ENCODE measurements around the gene BCR.

The BCR gene

DNA sequence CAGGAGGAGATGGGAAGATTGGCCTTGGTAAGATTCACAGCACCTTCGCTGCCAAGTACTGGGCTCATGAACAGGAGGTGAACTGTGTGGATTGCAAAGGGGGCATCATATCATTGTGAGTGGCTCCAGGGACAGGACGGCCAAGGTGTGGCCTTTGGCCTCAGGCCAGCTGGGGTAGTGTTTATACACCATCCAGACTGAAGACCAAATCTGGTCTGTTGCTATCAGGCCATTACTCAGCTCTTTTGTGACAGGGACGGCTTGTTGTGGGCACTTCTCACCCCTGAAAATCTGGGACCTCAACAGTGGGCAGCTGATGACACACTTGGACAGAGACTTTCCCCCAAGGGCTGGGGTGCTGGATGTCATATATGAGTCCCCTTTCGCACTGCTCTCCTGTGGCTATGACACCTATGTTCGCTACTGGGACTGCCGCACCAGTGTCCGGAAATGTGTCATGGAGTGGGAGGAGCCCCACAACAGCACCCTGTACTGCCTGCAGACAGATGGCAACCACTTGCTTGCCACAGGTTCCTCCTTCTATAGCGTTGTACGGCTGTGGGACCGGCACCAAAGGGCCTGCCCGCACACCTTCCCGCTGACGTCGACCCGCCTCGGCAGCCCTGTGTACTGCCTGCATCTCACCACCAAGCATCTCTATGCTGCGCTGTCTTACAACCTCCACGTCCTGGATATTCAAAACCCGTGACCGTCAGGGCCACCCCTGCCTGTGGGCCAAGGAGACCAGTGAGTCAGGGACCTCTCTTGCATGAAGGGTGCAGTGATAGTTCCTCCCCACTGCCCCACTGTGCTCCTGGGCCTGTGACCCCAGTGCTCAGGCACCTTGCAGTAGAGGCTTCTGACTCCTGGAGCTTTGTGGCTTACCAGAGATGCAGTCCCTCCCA, 83.6 kb downstream of the BCR start:
- DNase-seq: peak; percentile 80

DNA sequence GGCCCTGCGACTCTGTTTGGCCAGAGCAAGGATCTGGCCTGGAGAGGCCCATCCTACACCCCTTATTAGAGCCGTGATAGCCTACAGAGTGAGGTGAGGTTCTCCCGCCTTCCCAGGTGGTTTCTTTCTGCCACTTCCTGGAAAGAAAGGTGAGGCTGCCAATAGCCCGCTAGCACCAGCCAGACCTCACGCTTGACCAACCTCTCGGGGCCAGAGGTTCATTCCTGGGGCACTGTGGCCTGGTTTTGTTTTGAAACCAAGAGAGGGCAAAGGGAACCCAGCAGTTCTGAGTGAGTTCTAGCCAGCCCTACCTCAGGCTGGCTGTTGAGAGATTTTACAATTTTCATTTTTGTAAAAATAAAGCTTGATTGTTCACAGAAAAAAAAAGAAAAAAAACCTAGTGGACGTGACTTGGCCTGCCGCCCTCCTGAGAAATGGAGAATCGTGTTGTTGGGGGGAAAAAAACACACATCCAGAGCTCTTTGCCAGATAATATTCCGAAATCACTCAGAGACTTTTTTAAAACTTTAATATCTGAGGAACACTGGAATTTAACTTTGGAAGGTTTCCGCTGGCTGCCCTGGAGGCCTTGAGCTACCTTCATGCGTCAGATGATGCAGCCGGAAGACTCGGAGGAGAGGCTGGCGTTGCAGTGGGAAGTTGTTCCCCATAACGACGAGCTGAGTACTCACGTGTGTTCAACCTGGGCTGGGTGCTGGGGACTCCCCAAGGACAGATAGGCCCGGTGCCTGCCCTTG, 84.5 kb downstream of the BCR start:
- DNase-seq: no peak

DNA sequence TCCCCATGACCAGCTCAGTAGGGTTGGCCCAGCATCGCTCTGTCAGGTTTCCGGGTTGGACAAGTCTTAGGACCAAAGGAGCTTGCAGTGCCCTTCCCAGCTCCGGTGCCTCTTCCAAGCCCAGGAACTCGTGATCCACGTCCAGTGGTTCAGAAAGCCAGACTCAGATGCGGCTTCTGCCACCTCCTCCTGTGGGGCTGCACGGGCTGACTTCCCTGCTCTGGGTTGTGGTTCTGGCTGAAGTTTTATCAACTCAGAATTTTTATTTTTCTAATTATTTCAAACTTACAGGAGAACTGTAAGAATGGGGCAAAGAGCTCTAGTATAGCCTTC, 85.0 kb downstream of the BCR start:
- no peak for DNase-seq

DNA sequence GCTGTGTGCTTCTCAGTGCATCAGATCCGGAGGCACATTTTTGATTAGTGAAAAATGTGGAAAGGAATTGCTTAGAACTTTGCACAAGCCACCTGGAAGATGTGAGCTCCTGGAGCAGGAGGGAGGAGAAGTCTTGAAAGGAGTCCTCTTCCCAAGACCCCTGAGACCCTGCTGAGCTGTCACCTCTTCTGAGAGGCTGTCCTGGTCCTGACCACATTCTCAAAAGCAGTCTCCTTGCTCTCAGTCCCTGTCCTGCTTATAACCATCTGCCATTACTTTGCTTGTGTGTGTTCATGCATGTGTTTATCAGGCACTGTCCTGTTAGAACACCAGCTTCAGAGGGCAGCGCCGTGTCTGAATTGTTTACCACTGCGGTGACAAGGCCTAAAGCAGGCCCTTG, 86.5 kb downstream of the BCR start:
- DNase-seq: no peak

DNA sequence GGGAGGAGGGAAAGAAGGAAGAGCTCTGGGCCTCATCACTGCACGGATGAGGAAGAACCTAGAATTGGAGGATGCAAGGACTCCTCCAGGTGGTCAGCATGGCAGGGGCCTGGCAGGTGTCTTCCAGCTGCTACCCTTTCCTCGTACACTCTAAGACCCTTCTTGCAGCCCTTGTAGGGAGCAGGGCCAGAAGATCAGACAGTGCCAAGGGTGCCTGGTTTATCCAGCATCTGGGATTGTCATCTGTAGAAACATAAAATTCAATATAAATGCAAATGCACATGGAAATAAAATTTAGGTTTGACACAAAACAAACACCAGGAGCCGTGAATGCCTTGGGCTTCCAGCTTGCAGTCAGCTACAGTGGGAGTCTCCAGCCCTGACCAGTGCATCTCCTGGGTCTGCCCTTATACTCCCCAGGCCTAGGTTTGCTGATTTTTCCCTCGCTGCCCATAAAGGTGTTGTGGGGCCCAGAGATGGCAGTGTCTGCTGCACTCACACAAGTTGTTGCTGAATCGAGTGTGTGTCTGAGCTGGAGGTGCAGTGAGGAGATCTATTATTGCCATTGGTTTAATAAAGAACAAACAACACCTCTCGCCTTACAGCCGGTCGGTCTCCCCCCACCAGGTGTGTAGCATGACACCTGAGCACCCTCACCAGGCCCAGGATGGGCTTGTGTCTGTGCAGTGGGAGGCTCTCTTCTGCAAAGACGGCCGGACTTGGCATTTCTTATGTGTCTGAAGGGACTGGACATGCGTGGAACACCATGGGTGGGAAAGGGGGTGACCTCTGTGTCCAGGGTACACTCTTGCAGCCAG, 87.1 kb downstream of the BCR start:
- no peak for DNase-seq

DNA sequence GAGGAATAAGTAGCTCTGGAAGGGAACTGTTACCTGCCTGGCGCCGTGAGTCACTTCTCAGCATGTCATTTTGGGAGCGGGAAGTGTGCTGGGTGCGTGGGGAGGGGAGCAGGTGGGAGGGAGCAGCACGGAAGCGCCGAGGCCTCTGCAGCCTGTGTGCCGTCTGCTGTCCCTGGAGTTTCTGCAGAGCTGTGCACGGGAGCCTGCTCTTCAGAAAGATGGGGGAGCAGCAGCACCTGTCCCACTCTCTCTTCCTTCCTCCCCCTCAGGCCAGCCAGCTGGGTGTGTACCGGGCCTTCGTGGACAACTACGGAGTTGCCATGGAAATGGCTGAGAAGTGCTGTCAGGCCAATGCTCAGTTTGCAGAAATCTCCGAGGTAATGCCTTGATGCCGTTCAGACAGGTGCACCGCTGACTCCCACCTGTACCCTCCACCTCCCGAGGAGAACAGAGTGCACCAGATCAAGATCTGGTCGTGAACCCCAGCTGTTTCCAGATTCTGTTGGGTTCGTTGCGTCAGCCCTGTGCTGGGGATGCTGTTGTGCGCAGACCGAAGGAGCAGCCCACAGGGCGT, 87.9 kb downstream of the BCR start:
- no peak for DNase-seq

DNA sequence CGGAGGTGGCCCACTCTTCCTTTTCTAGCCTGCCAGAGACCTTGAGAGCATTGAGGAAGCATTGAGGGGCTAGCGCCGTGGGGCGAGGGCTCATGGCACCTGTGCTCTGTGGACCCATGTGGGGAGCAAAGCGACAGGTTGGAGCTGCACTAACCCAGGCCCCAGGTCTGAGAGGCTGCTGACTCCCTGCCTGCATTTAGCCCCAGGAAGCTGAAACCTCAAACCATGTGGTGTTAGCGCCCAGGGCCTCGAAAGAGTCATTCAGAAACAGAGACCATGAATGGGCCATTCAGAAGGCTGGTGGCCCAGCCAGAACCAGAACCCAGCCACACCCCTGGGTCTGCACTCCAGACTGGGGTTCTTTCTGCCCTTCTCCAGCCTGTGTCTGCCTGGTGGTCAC, 88.6 kb downstream of the BCR start:
- no peak for DNase-seq

DNA sequence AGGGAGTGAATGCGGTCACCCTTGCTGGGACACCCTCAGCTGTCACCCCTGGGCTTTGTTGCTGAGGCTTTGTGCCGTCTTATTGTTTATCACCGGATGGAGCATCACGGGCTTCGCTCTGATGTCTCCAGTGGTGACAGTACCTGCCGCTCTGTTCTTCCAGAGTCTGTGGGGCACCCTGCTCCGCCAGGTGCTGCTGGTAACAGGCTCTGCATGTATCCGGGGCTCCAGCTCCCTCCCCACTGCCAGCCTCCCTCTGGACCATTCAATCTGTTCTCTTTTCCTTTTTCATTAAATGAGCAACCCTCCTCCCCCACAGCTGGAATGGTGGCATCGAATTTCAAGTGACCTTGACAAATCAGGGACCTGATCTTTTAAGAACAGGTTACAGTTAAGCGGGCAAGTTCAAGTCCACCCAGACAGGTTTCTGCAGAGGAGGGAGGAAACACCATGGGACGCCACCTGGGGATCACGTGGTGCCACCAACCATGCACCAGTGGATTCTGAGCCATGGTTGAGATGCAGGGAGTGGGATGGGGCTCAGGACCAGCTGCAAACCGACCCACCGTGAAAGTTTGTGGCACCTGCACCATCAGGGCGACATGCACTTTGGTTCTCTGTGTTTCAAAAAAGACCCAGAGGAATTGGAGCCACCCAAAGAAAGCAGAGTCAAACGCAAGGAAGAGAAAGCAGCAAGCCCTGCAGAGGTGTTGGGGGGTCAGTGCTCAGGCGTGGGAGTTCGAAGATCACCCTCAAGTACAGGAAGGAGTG, 89.3 kb downstream of the BCR start:
- no peak for DNase-seq

DNA sequence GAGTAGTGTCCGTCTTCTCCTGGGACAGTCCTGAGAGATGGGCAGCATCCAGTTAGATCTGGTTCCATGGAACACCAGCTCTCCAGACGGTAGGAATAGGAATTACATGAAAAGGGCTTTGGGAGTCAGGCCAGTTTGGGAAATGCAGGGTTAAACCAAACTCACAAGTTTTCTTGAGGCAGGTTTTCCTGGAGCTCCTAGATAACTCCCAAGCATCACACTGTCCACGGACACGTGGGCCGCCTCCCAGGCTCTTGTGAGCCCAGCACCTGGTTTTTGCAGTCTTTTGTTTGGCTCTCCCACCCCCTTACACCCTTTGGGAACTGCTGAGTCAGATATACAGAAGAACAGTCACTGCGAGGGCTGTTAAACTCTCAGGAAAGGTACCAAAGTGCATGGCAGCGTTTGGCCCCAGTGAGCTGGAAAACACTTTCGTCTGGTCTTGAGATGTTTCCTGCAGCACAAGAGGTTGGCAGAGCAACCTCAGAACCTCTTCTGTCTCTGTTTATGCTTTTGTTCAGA, 90.0 kb downstream of the BCR start:
- DNase-seq: no peak

DNA sequence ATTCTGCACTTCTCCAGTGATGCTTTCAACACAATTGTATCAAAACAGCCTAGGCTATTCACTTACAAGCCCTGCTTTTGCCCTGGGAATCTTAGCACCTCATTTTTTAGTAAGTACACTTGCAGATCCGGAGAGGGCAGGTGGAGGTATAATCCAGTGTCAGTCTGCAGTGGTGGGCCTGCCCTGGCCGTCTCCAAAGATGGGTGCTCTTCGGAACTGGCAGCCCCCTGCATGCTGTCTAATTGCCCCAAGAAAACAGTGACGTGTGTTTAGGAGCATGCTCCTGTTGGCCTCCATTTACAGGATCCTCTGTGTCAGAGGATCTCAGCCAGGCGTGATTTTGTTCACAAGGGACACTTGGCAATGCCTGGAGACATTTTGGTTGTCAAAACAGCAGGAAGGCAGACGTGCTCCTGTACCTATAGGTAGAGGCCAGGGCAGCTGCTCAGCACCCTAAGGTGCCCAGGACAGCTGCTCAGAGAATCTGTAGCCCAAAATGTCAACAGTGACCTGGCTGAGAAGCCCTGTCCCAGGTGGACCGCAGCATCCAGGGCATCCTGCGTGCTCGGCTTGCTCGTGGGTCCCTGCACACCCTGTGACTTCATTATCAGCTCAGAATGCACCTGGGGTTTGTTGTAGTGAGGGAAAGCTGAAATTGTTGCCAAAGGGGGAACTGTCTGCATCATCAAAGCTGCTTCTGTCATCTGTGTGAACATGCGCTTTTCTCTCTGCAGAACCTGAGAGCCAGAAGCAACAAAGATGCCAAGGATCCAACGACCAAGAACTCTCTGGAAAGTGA, 90.7 kb downstream of the BCR start:
- no peak for DNase-seq

DNA sequence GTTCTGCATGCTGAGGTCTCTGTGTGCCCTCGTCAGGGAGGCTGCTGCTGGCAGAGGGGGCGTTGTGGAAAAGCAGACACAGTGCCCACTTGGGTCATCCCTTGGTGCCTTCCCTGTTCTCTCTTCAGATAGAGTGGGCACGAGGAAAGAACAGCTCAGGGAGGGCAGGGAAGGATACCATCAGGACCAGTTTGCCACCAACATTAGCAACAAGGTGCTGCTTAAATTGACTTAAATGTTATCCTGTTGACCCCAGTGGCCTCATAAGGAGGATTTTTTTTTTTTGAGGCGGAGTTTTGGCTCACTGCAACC, 91.2 kb downstream of the BCR start:
- DNase-seq: no peak

DNA sequence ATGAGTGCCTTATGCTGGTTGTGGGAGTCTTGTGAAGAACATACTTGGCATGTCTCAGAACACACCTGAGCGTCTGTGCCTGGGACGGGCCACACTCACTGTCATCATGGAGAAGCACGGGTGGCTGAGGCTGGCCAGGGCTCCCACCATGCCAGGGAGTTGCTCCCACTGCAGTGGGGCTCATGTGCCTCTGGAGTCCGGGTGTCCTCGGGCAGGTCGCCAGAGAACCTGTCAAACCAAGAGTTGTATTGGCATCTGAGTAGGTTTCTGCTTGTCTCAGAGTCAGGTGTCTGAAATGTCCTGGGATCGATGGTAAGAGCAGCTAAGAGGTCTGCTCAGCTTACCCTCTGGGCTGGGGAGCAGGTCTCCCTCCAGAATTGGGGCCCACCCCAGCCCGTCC, 92.1 kb downstream of the BCR start:
- no peak for DNase-seq

DNA sequence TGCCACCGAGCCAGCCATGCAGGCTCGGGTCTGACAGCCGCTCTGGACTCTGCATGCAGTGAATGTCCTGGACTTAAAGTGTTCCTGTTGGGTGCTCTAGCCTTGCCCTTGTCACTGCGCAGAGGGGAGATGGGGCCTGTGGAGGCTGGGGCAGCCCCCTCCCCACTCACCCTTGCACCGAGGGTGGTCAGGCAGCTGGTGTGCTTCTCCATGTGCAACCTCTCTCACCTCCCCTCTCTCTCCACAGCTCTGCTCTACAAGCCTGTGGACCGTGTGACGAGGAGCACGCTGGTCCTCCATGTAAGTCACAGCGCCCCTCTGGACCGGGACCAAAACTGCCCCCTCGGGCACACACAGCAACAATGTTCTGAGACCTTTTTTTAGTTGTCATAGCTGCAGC, 92.5 kb downstream of the BCR start:
- no peak for DNase-seq

DNA sequence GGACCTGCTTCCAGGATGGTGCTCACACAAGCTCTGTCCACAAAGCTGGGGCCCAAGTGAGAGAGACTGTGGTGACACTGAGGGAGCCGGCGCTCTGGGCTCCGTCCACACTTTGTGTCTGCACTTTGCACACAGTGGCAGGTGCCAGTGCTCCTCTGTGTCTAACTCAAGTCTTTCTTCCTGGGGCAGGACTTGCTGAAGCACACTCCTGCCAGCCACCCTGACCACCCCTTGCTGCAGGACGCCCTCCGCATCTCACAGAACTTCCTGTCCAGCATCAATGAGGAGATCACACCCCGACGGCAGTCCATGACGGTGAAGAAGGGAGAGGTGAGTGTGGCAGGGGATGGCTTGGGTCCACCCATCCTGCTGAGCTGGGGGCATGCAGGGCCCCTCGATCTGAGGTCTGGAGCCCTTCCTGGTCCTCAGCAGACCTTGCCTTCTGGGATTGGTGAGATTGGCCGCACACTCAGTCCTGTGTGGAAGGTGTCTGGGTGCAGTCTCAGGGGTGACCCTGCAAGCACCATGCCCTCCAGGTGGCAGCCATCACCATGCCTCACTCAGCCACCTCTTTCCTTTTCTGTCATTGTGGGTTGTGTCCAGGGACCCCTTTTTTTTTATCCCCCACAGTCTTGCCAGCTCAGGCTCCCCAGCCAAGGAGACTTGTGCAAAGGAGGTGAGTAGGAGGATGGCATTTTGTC, 93.3 kb downstream of the BCR start:
- DNase-seq: no peak

DNA sequence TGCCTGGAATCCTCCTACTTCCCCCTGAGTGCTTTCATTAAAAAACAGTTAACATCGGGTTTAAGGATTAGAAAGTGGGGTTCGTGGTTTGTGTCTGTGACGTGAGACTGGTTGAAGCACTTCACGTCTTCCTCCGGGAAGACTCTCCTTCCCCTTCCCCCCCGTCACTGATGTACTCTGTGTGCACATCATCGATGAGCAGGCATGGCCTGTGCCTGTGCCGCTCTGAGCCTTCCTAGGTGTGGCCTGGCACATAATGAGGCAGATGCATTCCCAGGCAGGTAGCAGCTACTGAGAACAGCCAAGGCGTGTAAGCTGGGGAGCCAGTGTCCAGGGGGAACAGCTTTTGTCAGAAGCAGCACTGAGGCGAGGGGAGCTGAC, 93.8 kb downstream of the BCR start:
- DNase-seq: no peak

DNA sequence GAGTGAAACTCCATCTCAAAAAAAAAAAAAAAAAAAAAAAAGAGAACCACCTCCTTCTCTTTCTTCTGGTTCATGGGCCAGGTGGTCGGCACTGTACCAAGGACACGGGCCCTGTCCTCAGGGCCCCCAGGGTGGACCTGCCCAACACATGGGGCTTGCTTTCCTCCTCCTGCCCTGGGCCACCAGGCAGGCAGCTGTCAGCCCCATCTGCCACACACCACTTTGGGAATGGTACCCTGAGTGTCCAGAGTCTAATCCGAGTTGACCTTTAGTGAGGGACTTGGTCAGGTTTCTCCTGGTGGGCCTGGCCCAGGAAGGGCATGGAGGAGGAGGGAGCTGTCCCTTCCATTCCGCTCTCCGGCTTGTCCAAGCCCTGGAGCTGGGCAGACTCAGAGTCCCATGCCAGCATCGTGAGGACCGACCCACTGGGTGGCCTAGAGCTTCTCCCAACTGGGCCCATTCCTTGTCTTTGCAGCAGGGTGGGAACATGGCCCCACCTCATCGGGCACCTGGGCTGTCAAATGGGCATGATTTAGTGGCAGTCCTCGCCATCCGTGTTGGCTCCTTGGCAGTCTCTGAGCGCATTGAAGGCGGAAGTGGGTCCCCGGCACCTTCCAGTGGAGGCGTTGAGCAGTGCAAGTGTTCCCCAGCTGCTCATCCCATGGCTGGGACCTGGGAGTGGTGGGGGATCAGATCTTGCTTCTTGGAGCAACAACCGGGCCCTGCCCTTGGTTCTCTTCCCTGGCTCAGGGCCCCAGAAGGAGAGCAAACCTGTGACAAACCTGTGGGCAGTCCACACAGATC, 94.8 kb downstream of the BCR start:
- DNase-seq: no peak

DNA sequence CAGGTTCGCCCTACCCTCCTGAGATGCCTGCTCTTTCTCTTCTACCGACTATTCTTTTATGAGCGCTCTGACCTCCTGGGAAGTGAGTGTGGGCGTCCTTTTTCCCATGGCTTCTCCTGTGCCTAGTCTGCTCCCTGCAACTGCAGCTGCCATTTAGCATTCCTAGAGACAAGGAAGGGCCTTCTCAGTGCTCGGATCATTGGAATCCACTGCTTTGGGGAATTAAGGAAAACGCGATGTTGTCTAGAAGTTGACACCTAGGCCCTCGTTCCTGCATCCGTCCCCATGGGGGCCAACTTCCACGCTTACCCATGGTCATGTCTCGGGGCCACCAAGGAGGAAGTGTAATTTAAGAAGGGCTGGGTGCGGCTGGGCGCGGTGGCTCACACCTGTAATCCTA, 95.4 kb downstream of the BCR start:
- no peak for DNase-seq

DNA sequence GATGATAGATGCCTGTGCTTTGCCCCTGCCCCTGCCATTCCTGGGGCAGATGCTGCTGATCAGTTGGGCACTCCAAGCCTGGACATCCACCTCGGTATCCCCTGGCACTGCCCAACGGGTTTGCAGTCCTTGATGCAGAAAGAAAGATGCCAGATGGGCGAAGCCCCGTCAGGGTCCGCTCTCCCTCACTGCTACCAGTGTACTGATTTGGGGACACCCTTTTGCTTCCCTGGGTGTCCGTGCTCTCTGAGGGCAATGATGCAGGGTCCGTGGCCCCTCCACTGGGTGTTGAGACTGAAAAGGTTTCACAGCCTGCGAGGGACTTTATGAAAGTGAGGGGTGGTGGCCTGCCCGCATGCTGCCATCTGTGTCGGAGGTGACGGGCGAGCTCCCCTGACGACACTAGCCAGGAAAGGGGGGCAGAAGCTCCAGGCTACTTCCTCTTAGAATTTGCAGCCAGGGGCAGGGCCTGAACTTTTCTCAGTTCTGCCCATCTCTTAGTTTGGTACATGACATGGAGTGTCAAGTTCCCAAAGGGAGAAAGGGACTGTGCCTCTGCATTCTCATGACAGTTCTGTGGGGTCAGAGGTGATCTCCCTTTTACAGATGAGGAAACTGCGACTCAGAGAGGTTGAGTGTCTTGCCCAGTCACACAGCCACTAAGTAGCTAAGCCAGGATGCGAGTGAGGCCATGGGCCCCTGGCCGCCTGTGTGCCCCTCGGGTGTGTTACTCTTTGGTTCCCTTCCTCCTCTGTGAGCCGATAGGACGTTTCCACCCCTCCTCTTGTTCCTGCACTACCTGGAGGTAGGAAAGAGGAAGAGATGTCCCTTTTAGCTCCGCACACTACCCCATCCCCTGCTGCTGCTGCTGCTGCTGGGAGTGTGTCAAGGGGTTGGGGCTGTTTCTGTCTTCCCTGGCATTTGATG, 96.6 kb downstream of the BCR start:
- no peak for DNase-seq
